Fibroblast of lung (primary cell): ENCODE results near the gene DKK3.

Experiments used
- EZH2 ChIP-seq: IDR thresholded peaks from 2 replicates; pipeline ENCODE4 v1.5.1; 2012; ENCODE audit warnings: low read length, control low read depth, mild to moderate bottlenecking; ENCODE audit errors: missing control alignments
- TF ChIP-seq, protein P1 (sequence below), 2 donors: IDR thresholded peaks in 1 of 2; conservative IDR thresholded peaks in 1 of 2; 1 replicate in 1 of 2; 2 replicates in 1 of 2; pipeline ENCODE4 v1.5.1; 2011 to 2012; ENCODE audit warnings: low read length in 2 of 2, control low read depth in 1 of 2, inconsistent platforms in 1 of 2, low read depth in 1 of 2, mild to moderate bottlenecking in 1 of 2

GRCh38 chr11:12032968-12033367 is 24.5 kb upstream of the DKK3 start:
- TF ChIP-seq, protein P1, sequence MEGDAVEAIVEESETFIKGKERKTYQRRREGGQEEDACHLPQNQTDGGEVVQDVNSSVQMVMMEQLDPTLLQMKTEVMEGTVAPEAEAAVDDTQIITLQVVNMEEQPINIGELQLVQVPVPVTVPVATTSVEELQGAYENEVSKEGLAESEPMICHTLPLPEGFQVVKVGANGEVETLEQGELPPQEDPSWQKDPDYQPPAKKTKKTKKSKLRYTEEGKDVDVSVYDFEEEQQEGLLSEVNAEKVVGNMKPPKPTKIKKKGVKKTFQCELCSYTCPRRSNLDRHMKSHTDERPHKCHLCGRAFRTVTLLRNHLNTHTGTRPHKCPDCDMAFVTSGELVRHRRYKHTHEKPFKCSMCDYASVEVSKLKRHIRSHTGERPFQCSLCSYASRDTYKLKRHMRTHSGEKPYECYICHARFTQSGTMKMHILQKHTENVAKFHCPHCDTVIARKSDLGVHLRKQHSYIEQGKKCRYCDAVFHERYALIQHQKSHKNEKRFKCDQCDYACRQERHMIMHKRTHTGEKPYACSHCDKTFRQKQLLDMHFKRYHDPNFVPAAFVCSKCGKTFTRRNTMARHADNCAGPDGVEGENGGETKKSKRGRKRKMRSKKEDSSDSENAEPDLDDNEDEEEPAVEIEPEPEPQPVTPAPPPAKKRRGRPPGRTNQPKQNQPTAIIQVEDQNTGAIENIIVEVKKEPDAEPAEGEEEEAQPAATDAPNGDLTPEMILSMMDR (conservative IDR thresholded peaks at IDR 0.05 in 1 of 2, IDR thresholded peaks at IDR 0.05 in 1 of 2; ENCODE audit: low read depth in 1 of 2, low read length in 2 of 2), result no peak
- no peak for TF ChIP-seq EZH2
